Cardiac fibroblast (primary cell): ENCODE measurements around the gene MATN1.

Source experiments
- DNase-seq, 2 donors: peaks; one replicate each; pipeline versions ENCODE4 v3.0.0 to v3.0.0-alpha.2; 2010; ENCODE audit warnings: low read depth in 2 of 2
- H3K4me3 ChIP-seq, 2 donors: replicated peaks in 1 of 2; 1 replicate in 1 of 2; 2 replicates in 1 of 2; pipeline ENCODE4 v1.5.1; 2011; ENCODE audit warnings: low read depth in 2 of 2, low read length in 2 of 2, mild to moderate bottlenecking in 2 of 2, moderate library complexity in 1 of 2
- CTCF ChIP-seq: IDR thresholded peaks from one replicate; pipeline ENCODE4 v1.5.1; 2011; ENCODE audit warnings: low read depth, mild to moderate bottlenecking, low read length, inconsistent platforms

Gene MATN1

GRCh38 chr1:30695439-30695841 is 27.9 kb downstream of the MATN1 start:
- no peak overlapping the region for H3K4me3 ChIP-seq
- DNase-seq: no peak
- TF ChIP-seq CTCF: no peak

GRCh38 chr1:30694280-30695175 is 28.9 kb downstream of the MATN1 start:
- no peak for DNase-seq
- H3K4me3 ChIP-seq: no peak overlapping the region
- TF ChIP-seq CTCF: no peak

GRCh38 chr1:30693822-30694221 is 29.6 kb downstream of the MATN1 start:
- no peak overlapping the region for H3K4me3 ChIP-seq
- no peak for DNase-seq
- TF ChIP-seq CTCF: no peak

- no peak for DNase-seq
- no peak for TF ChIP-seq CTCF
- no peak overlapping the region for H3K4me3 ChIP-seq
Observed at GRCh38 chr1:30693366-30693765, 30.0 kb downstream of the MATN1 start.

GRCh38 chr1:30692948-30693301 is 30.5 kb downstream of the MATN1 start:
- TF ChIP-seq CTCF: no peak
- DNase-seq: no peak
- H3K4me3 ChIP-seq: no peak overlapping the region

GRCh38 chr1:30692201-30692947 is 31.0 kb downstream of the MATN1 start:
- no peak for TF ChIP-seq CTCF
- no peak overlapping the region for H3K4me3 ChIP-seq
- no peak for DNase-seq
